SK-N-SH (cell line): Measurements from ENCODE around the gene GATA2. TPM values are rescaled to one million over a fixed set of nuclear protein-coding genes. Genes with fewer than 3 reads are reported as not detected.

Source experiments
- CTCF ChIA-PET: fragments of 300-600, 350-600 bp; formaldehyde crosslinking; extraction: SDS; loops from one replicate; lab custom pipeline; 2021; lab: Yijun Ruan, JAX
- POLR2A ChIA-PET: fragments of 350-600 bp; sonication (Branson Sonifier 250); formaldehyde crosslinking; extraction: SDS; loops from one replicate; lab custom pipeline; 2020; ENCODE audit warnings: antibody characterized with exemption, inconsistent platforms; lab: Yijun Ruan, JAX
- DNase-seq: peaks from one replicate; pipeline ENCODE4 v3.0.0; 2012
- H2AFZ ChIP-seq: fragments of 200-600 bp; sonication (generic); 2 replicates; pipeline ENCODE4 v1.8.1; 2016; ENCODE audit warnings: antibody characterized with exemption, mild to moderate bottlenecking, low read depth
- H3F3A ChIP-seq: fragments of 200-600 bp; sonication (generic); replicated peaks from 2 replicates; pipeline ENCODE3; 2016; ENCODE audit warnings: antibody characterized with exemption, mild to moderate bottlenecking; ENCODE audit not compliant: insufficient read depth
- H3K27ac ChIP-seq, 2 experiments: fragments of 200-500 bp in 1 of 2; fragments of 200-600 bp in 1 of 2; sonication (Bioruptor generic) in 1 of 2; sonication (generic), shearing (Covaris generic) in 1 of 2; 2 replicates each; pipeline versions ENCODE4 v1.5.1 to v1.6.1; 2014 to 2016; ENCODE audit warnings: low read depth in 2 of 2, inconsistent platforms in 1 of 2, low read length in 1 of 2, mild to moderate bottlenecking in 1 of 2, mixed read lengths in 1 of 2
- H3K27me3 ChIP-seq: fragments of 200-600 bp; sonication (generic), shearing (Covaris generic); 2 replicates; pipeline ENCODE4 v1.6.1; 2016; ENCODE audit warnings: mixed run types; ENCODE audit not compliant: insufficient read depth
- H3K36me3 ChIP-seq, 2 experiments: fragments of 200-500 bp in 1 of 2; fragments of 200-600 bp in 1 of 2; sonication (Bioruptor generic) in 1 of 2; sonication (generic) in 1 of 2; replicated peaks in 1 of 2; 2 replicates each; pipeline versions ENCODE3 to v1.5.1; 2014 to 2016; ENCODE audit warnings: low read length in 1 of 2, mild to moderate bottlenecking in 1 of 2; ENCODE audit not compliant: insufficient read depth in 2 of 2, control insufficient read depth in 1 of 2
- H3K4me1 ChIP-seq, 2 experiments: fragments of 200-500 bp in 1 of 2; fragments of 200-600 bp in 1 of 2; sonication (Bioruptor generic) in 1 of 2; sonication (generic), shearing (Covaris generic) in 1 of 2; 2 replicates each; pipeline versions ENCODE4 v1.5.1 to v1.6.1; 2014 to 2016; ENCODE audit warnings: low read depth in 1 of 2, low read length in 1 of 2, mixed run types in 1 of 2; ENCODE audit not compliant: insufficient read depth in 2 of 2, control insufficient read depth in 1 of 2
- H3K4me2 ChIP-seq: fragments of 200-600 bp; sonication (generic), shearing (Covaris generic); 2 replicates; pipeline ENCODE4 v1.6.1; 2017; ENCODE audit warnings: mixed run types
- H3K4me3 ChIP-seq, 2 experiments: fragments of 200-500 bp in 1 of 2; fragments of 200-600 bp in 1 of 2; sonication (Bioruptor generic) in 1 of 2; sonication (generic), shearing (Covaris generic) in 1 of 2; 2 replicates each; pipeline versions ENCODE4 v1.5.1 to v1.8.1; 2014 to 2016; ENCODE audit warnings: low read depth in 2 of 2, inconsistent platforms in 1 of 2, low read length in 1 of 2, mild to moderate bottlenecking in 1 of 2, mixed read lengths in 1 of 2, moderate library complexity in 1 of 2
- H3K79me2 ChIP-seq: fragments of 200-600 bp; sonication (generic); 2 replicates; pipeline ENCODE4 v1.8.1; 2017; ENCODE audit warnings: mild to moderate bottlenecking; ENCODE audit not compliant: insufficient read depth
- H3K9ac ChIP-seq: fragments of 200-600 bp; sonication (generic); 2 replicates; pipeline ENCODE4 v1.6.1; 2017; ENCODE audit warnings: mixed run types
- H3K9me2 ChIP-seq: fragments of 200-600 bp; sonication (generic); 2 replicates; pipeline ENCODE4 v1.6.1; 2017; ENCODE audit warnings: mixed run types
- H3K9me3 ChIP-seq: fragments of 200-600 bp; sonication (generic); 2 replicates; pipeline ENCODE4 v1.6.1; 2017; ENCODE audit warnings: mixed run types, mild to moderate bottlenecking, moderate library complexity
- H4K20me1 ChIP-seq: fragments of 200-600 bp; sonication (generic); 2 replicates; pipeline ENCODE4 v1.6.1; 2017; ENCODE audit warnings: mild to moderate bottlenecking, mixed run types; ENCODE audit not compliant: insufficient read depth
- FOSL2 ChIP-seq: IDR thresholded peaks from 2 replicates; pipeline ENCODE4 v1.4.0; 2012; ENCODE audit warnings: low read depth, mild to moderate bottlenecking, moderate library complexity, borderline replicate concordance
- GABPA ChIP-seq: IDR thresholded peaks from 2 replicates; pipeline ENCODE4 v1.4.0; 2012; ENCODE audit warnings: low read depth, mild to moderate bottlenecking
- GATA2 ChIP-seq: sonication (generic); formaldehyde crosslinking; IDR thresholded peaks from 2 replicates; pipeline ENCODE4 v1.5.0; 2020; ENCODE audit warnings: mild to moderate bottlenecking, missing genetic modification reagents
- POLR2AphosphoS5 ChIP-seq: IDR thresholded peaks from 2 replicates; pipeline ENCODE4 v1.6.1; 2012; ENCODE audit warnings: low read depth, low read length
- RFX5 ChIP-seq: IDR thresholded peaks from 2 replicates; pipeline ENCODE4 v1.6.1; 2012; ENCODE audit warnings: mild to moderate bottlenecking, improper control_type of control experiment, low read length
- SIN3A ChIP-seq: IDR thresholded peaks from 2 replicates; pipeline ENCODE4 v1.6.1; 2012; ENCODE audit warnings: low read depth, mild to moderate bottlenecking, low read length, moderate library complexity, borderline replicate concordance
- SMC3 ChIP-seq: IDR thresholded peaks from 2 replicates; pipeline ENCODE4 v1.6.1; 2012; ENCODE audit warnings: low read depth, low read length, improper control_type of control experiment
- TAF1 ChIP-seq: IDR thresholded peaks from 2 replicates; pipeline ENCODE4 v1.6.1; 2012; ENCODE audit warnings: low read depth, mild to moderate bottlenecking, low read length, moderate library complexity, borderline replicate concordance
- TEAD4 ChIP-seq: IDR thresholded peaks from 2 replicates; pipeline ENCODE4 v1.4.0; 2012; ENCODE audit warnings: mild to moderate bottlenecking, borderline replicate concordance; ENCODE audit not compliant: insufficient read depth
- YY1 ChIP-seq: IDR thresholded peaks from 2 replicates; pipeline ENCODE4 v1.4.0; 2012; ENCODE audit warnings: low read depth, mild to moderate bottlenecking
- WGBS: methylation state at CpG from one replicate; pipeline ENCODE4 v1.1.6; 2017; ENCODE audit warnings: low lambda C conversion rate; 5-methylcytosine and 5-hydroxymethylcytosine counted together
- polyA plus RNA-seq, 3 experiments: library from polyadenylated mRNA; depleted of rRNA; stranded (reverse); fragments of >200 nt; gene quantifications; 2 replicates each; pipeline ENCODE4 v1.2.3, GENCODE V29; 2012
- TF ChIP-seq, protein P1 (sequence below): IDR thresholded peaks from 2 replicates; pipeline ENCODE4 v1.6.1; 2012; ENCODE audit warnings: mild to moderate bottlenecking, low read depth, low read length, moderate library complexity
- TF ChIP-seq, protein P2 (sequence below): IDR thresholded peaks from 2 replicates; pipeline ENCODE4 v1.4.0; 2012; ENCODE audit warnings: low read depth, borderline replicate concordance
- TF ChIP-seq, protein P3 (sequence below): fragments of 150-350 bp; IDR thresholded peaks from 2 replicates; pipeline ENCODE4 v1.6.1; 2017; ENCODE audit warnings: antibody characterized with exemption, low read length, low read depth, borderline replicate concordance
- TF ChIP-seq, protein P4 (sequence below): fragments of 150-350 bp; IDR thresholded peaks from 2 replicates; pipeline ENCODE4 v1.6.1; 2016; ENCODE audit warnings: mild to moderate bottlenecking, low read depth, low read length

GATA2 gene
- polyA plus RNA-seq, 1 of the 3 experiments (the other 2 are of a cell fraction) = 5.5 TPM

DNA sequence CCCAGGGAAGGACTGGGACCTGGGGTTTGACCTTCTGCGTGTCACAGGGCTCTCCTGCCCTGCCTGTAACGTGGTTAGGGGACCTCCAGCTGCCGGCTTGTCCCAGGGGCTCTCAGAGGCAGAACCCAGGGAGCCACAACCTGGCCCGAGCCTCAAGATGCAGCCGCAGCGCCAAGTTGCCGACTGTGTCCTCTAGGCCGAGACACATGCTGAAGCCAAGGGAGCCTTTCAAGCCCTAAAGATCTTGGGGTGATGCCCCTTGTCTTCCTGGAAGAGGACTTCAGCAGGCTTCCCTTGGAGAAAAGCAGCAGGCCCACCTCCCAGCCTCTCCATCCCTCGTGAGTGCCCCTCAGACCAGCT lies 33.6 kb downstream of the GATA2 start:
- Histone ChIP-seq H3K27me3 (peaks cover 5% of the 10 kb centered on the region; the same call in 1 of the 2 replicates), H3K79me2 (no peaks in the 10 kb centered on the region), H3K9me2 (no peaks in the 10 kb centered on the region), H3K9me3 (no peaks in the 10 kb centered on the region), H3K9ac (no peak overlapping the region), H4K20me1 (no peaks in the 10 kb centered on the region), H3K4me3 (no peak overlapping the region), H3K36me3 (no peaks in the 10 kb centered on the region), H2AFZ (no peak overlapping the region), H3F3A (no peaks in the 10 kb centered on the region), H3K4me2 (no peak overlapping the region), H3K4me1 (peaks cover 0 to 66% of the 10 kb centered on the region in 2 experiments; a peak in 1 of 4 replicates), H3K27ac (peak overlapping the region in 1 of 2 experiments; percentile 99; a peak in 2 of 4 replicates)
- TF ChIP-seq POLR2AphosphoS5 (no peak), YY1 (no peak), GATA2 (CRISPR knock-in tag) (no peak)
- TF ChIP-seq, protein P1, sequence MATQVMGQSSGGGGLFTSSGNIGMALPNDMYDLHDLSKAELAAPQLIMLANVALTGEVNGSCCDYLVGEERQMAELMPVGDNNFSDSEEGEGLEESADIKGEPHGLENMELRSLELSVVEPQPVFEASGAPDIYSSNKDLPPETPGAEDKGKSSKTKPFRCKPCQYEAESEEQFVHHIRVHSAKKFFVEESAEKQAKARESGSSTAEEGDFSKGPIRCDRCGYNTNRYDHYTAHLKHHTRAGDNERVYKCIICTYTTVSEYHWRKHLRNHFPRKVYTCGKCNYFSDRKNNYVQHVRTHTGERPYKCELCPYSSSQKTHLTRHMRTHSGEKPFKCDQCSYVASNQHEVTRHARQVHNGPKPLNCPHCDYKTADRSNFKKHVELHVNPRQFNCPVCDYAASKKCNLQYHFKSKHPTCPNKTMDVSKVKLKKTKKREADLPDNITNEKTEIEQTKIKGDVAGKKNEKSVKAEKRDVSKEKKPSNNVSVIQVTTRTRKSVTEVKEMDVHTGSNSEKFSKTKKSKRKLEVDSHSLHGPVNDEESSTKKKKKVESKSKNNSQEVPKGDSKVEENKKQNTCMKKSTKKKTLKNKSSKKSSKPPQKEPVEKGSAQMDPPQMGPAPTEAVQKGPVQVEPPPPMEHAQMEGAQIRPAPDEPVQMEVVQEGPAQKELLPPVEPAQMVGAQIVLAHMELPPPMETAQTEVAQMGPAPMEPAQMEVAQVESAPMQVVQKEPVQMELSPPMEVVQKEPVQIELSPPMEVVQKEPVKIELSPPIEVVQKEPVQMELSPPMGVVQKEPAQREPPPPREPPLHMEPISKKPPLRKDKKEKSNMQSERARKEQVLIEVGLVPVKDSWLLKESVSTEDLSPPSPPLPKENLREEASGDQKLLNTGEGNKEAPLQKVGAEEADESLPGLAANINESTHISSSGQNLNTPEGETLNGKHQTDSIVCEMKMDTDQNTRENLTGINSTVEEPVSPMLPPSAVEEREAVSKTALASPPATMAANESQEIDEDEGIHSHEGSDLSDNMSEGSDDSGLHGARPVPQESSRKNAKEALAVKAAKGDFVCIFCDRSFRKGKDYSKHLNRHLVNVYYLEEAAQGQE = no peak
- WGBS = 67% methylated on average over 3 of the region's 9 CpGs
- ChIA-PET CTCF (interaction anchor here (0.8 to 2.8 kb wide), 10 partner anchors 9 to 288 kb away, joined by 3 to 28 read pairs (median 5); no protein-coding TSS in a partner anchor), POLR2A (interaction anchor here (0.7 to 5.6 kb wide), 11 partner anchors 9 to 49 kb away, joined by 3 to 51 read pairs (median 4); no protein-coding TSS in a partner anchor)
- no peak for DNase-seq

DNA sequence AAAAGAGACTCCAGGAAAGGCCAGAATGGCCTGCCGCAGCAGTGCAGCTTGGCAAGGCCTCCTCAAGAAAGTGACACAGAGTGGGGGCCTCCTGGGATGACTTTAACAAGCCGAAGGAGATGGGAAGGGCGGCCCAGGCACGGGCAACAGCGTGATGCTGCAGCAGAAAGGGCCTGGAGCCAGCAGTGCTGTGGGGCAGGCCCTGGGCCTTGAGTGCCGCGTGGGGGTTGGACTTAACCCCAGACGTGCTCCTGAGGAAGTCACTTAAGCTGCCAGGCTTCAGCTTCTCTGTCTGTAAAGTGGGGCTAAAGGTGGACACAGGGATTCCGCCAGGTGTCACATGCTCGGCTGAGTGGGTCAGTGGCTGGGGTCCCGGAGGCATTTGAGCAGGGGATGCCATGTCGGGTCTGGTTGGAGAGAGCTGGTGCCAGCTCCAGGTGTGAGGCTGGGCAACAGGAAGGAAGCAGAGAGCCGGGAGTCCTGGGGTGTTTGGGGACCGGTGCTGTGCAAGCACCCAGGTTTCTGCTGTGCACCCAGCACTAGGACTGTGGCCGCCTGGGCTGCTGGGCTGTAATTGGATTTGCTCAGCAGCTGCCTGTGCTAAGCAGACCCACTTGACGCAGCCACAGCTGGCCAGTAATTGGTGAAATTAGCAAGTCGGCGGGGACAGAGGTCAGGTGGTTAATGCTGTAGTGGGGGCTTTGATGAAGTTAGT lies 34.1 kb downstream of the GATA2 start:
- no peak overlapping the region for H3K4me3 ChIP-seq
- H3K27me3 ChIP-seq = peaks cover 5% of the 10 kb centered on the region; the same call in 1 of the 2 replicates
- no peaks in the 10 kb centered on the region for H3K36me3 ChIP-seq
- no peaks in the 10 kb centered on the region for H3F3A ChIP-seq
- no peaks in the 10 kb centered on the region for H3K9me3 ChIP-seq
- H3K9ac ChIP-seq = no peak overlapping the region
- ChIA-PET CTCF (interaction anchor here (0.8 to 2.8 kb wide), 11 partner anchors 9 to 287 kb away, joined by 3 to 28 read pairs (median 6); no protein-coding TSS in a partner anchor), POLR2A (interaction anchor here (0.7 to 5.6 kb wide), 18 partner anchors 10 to 180 kb away, joined by 3 to 51 read pairs (median 8); no protein-coding TSS in a partner anchor)
- H2AFZ ChIP-seq = no peak overlapping the region
- H3K4me2 ChIP-seq = no peak overlapping the region
- no peaks in the 10 kb centered on the region for H3K9me2 ChIP-seq
- peaks cover 0 to 68% of the 10 kb centered on the region in 2 experiments; a peak in 1 of 4 replicates for H3K4me1 ChIP-seq
- H4K20me1 ChIP-seq = no peaks in the 10 kb centered on the region
- DNase-seq = peak; percentile 79
- WGBS = 76% methylated on average over 12 of the region's 18 CpGs
- peak overlapping the region in 1 of 2 experiments; percentile 99; a peak in 2 of 4 replicates for H3K27ac ChIP-seq
- no peaks in the 10 kb centered on the region for H3K79me2 ChIP-seq
- TF ChIP-seq RFX5 (no peak), SMC3 (no peak), GABPA (no peak), TAF1 (no peak), TEAD4 (no peak), FOSL2 (no peak), SIN3A (no peak)
- TF ChIP-seq, protein P2, sequence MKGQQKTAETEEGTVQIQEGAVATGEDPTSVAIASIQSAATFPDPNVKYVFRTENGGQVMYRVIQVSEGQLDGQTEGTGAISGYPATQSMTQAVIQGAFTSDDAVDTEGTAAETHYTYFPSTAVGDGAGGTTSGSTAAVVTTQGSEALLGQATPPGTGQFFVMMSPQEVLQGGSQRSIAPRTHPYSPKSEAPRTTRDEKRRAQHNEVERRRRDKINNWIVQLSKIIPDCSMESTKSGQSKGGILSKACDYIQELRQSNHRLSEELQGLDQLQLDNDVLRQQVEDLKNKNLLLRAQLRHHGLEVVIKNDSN = no peak
- TF ChIP-seq, protein P3, sequence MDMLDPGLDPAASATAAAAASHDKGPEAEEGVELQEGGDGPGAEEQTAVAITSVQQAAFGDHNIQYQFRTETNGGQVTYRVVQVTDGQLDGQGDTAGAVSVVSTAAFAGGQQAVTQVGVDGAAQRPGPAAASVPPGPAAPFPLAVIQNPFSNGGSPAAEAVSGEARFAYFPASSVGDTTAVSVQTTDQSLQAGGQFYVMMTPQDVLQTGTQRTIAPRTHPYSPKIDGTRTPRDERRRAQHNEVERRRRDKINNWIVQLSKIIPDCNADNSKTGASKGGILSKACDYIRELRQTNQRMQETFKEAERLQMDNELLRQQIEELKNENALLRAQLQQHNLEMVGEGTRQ = no peak
- TF ChIP-seq, protein P4, sequence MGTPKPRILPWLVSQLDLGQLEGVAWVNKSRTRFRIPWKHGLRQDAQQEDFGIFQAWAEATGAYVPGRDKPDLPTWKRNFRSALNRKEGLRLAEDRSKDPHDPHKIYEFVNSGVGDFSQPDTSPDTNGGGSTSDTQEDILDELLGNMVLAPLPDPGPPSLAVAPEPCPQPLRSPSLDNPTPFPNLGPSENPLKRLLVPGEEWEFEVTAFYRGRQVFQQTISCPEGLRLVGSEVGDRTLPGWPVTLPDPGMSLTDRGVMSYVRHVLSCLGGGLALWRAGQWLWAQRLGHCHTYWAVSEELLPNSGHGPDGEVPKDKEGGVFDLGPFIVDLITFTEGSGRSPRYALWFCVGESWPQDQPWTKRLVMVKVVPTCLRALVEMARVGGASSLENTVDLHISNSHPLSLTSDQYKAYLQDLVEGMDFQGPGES = no peak
- TF ChIP-seq, protein P1 = no peak
